Measurements from ENCODE around the gene PDE6G.

PDE6G gene

DNA sequence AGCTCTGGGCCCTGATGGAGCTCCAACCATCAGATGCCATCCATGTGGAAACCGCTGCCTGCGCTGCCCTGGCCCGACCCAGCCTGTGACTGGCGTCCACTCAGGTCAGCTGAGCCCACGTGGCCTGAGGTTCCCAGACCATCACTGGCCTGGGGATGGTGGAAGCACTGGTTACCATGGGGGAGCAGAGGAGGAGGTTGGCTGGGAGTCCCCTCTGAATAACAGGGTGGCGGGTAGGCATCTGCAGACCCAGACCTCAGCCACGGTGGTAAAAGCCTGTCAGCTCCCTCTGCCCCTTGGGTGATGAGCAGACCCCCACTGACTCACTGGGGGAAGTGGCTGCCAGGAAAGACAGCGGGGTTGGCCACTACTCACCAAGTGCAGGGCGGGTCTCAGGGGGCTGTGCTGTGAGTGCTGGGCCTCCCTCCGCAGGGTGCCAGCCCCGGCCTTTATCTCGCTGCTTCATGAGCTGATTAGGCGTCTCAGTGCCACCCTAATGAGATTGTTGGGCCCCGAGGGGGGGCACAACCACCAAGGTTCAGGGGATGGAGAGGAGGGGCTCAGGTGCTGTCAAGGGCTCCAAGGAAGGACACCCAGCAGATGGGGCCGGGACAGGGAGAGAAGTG, at the start of gene PDE6G:
TSS of gene PDE6G (minus strand) at position 425 of the 626 bp plus-strand sequence. CDS start 3,237 bp downstream, outside the sequence.
- DNase-seq (ENCODE audit: low spot score), result no peak

- DNase-seq (ENCODE audit: low spot score), result no peak
Measured at GRCh38 chr17:81705518-81706231, 49.3 kb upstream of the PDE6G start.

GRCh38 chr17:81703747-81704654, 47.7 kb upstream of the PDE6G start:
- no peak for DNase-seq (ENCODE audit: low spot score)

- peak; percentile 94 for DNase-seq (ENCODE audit: low spot score)
Measured at GRCh38 chr17:81702934-81703746, 46.8 kb upstream of the PDE6G start, which contains the start of gene MRPL12. MRPL12 (plus strand) TSS chr17:81703367; CDS start chr17:81703502, 135 bp downstream.

DNA sequence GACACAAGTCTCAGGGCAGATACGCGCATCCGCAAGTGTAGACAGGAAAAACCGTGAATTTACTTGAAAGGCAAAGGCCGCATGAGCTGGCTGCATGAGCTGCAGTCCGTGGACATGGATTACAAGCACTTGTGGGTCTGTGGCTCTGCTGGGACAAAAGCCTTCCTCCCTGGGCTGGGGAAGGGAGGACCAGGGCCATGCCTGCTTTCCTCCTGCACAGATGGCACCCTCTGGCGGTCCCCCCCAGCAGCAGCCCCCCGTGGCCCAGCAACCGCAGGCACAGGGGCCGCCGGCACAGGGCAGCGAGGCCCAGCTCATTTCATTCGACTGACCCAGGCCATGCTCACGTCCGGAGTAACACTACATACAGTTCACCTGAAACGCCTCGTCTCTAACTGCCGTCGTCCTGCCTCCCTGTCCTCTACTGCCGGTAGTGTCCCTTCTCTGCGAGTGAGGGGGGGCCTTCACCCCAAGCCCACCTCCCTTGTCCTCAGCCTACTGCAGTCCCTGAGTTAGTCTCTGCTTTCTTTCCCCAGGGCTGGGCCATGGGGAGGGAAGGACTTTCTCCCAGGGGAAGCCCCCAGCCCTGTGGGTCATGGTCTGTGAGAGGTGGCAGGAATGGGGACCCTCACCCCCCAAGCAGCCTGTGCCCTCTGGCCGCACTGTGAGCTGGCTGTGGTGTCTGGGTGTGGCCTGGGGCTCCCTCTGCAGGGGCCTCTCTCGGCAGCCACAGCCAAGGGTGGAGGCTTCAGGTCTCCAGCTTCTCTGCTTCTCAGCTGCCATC, 45.1 kb upstream of the PDE6G start:
- no peak for DNase-seq (ENCODE audit: low spot score)

GRCh38 chr17:81700353-81701287, 44.3 kb upstream of the PDE6G start:
- no peak for DNase-seq (ENCODE audit: low spot score)

DNA sequence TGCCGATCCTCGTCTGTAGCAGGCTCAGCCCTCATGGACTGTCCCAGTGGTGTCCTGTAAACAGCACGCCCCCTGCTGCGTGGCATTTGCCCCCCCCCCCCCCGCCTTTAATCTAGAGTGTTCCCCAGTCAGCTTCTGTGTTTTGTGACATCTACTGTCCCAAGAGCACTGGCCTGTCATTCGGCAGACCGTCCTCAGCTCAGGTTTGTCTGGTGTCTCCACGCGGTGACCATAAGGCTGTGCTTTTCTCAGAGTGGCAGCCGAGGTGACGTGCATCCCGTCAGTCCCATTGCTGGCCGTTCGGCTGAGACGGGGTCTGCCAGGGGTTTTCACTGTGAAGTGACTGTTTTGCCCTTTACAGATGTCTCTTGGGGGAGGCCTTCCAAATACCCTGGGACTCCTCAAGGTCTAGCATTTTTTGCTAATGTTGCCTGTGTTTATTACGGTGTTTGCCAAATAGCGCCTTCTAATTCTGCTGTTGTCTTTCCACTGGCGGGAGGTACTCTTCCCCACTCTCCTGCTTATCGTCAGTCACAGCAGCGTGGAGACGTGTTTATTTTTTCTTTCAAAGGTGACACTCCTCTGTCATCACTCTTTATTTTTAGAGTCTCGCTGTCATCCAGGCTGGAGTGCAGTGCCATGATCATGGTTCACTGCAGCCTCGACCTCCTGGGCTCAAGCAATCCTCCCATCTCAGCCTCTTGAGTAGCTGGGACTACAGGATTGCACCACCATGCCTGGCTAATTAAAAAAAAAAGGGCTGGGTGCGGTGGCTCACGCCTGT, 41.1 kb upstream of the PDE6G start:
- no peak for DNase-seq (ENCODE audit: low spot score)

DNA sequence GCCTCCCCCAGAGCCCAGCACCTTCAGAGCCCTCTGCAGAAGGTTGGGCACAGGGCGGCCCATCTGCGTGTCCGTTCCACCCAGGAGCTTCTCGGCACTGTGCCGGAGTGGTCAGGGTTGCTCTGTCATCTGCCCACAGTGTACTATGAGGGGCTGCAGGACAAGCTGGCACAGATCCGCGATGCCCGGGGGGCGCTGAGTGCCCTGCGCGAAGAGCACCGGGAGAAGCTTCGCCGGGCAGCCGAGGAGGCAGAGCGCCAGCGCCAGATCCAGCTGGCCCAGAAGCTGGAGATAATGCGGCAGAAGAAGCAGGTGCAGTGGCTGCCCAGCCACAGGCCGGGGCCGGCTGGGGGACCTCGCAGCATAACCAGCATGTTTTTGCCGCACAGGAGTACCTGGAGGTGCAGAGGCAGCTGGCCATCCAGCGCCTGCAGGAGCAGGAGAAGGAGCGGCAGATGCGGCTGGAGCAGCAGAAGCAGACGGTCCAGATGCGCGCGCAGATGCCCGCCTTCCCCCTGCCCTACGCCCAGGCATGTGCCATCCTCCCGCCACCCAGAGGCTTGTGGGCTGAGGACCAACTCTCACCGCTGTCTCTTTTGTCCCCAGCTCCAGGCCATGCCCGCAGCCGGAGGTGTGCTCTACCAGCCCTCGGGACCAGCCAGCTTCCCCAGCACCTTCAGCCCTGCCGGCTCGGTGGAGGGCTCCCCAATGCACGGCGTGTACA, 40.0 kb upstream of the PDE6G start:
- DNase-seq (ENCODE audit: low spot score), result no peak

DNA sequence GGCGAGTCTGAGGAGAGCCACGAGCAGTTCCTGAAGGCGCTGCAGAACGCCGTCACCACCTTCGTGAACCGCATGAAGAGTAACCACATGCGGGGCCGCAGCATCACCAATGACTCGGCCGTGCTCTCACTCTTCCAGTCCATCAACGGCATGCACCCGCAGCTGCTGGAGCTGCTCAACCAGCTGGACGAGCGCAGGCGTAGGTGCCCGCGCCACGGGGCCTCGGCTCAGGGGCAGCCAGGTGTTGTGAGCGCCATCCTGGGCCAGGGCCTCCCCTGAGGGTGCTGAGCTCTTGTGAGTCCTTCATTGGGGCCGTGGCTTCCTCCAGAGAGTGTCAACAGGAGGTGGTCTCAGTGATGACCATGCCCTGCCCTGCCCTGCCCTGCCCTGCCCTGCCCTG, 39.5 kb upstream of the PDE6G start:
- DNase-seq (ENCODE audit: low spot score), result no peak

DNA sequence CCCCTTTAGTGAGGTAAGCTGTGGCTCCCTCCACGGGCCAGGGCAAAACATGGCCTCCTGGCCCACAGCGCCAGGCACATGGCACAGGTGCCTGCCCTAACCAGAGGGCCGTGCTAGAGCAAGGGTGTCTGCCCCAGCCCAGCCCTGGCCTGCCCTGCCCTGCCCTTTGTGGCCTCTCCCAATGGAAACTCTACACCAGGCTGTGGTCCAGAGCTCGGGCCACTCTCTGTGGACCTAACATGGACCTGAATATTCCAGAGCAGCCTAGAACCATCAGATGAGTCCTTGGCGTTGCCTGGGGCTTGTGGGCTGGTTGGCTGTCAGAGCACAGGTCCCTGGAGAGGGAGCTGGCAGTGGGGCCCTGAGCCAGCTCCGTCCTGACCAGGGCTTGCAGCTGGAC, 38.9 kb upstream of the PDE6G start:
- DNase-seq (ENCODE audit: low spot score), result no peak

DNA sequence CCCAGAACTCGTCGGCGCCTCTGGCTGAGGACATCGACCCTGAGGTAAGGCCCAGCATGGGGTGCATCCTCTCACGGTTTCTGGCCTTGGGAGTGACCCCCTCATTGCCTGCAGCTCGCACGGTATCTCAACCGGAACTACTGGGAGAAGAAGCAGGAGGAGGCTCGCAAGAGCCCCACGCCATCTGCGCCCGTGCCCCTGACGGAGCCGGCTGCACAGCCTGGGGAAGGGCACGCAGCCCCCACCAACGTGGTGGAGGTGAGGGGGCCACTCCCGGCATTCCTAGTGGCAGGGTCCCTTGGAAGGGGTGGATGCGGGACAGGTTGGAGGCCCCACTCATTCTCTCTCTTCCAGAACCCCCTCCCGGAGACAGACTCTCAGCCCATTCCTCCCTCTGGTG, 38.5 kb upstream of the PDE6G start:
- DNase-seq (ENCODE audit: low spot score), result no peak

DNA sequence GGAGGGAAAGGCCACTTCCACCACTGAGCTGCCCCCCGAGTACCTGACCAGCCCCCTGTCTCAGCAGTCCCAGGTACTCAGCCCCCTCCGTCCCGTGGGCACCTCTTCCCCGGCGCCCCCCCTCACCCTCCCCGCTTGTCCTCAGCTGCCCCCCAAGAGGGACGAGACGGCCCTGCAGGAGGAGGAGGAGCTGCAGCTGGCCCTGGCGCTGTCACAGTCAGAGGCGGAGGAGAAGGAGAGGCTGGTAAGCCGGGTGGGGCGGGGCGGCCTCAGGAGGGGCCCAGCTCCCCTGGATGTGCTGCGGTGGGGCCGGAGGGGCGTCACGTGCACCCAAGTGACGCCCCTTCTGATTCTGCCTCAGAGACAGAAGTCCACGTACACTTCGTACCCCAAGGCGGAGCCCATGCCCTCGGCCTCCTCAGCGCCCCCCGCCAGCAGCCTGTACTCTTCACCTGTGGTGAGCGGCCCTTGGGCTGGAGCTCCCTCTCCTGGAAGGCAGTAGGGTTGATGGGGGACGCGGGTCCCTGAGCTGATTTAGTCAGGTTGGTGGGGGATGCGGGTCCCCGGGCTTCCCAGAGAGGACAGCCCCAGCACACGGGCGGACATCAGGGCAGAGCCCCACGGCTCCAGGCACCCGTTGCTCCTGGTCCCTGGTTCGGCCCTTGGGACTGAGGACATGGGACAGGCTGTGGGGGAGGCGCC, 37.3 kb upstream of the PDE6G start:
- no peak for DNase-seq (ENCODE audit: low spot score)

- DNase-seq (ENCODE audit: low spot score), result no peak
Measured at GRCh38 chr17:81691608-81692007, 35.3 kb upstream of the PDE6G start.

DNA sequence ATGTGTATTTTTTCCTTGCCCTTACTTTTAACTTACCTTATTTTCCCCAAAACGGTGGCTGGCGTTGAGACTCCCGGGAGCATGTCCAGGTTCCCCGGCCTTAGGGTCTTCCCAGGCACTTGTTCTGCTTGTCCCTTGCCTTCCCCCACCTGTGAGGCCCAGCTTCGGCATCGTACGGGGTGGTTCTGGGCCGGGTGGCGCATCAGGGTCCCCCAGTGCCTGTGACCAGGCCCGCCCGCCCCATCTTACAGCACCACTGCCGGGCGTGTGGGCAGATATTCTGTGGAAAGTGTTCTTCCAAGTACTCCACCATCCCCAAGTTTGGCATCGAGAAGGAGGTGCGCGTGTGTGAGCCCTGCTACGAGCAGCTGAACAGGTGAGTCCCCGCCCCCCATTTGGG, 34.9 kb upstream of the PDE6G start:
- DNase-seq (ENCODE audit: low spot score), result no peak

- DNase-seq (ENCODE audit: low spot score), result no peak
Measured at GRCh38 chr17:81690549-81690948, 34.2 kb upstream of the PDE6G start.

GRCh38 chr17:81690066-81690465, 33.7 kb upstream of the PDE6G start:
- no peak for DNase-seq (ENCODE audit: low spot score)

DNA sequence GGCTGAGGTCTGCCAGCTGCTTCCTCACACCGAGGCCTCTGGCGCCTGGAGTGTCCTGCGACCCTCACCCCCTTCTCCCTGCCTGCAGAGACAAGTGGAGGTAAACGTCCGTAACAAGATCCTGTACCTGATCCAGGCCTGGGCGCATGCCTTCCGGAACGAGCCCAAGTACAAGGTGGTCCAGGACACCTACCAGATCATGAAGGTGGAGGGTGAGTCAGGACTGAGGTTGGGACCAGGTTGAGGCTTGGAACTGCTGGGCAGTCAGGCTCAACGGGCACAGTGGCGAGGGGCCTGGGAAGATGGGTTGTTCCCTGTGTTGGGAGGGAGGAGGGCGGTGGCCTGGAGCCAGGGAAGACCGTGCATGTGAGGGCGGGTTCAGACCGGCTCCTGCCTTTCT, 32.3 kb upstream of the PDE6G start:
- no peak for DNase-seq (ENCODE audit: low spot score)
